HG03565 (cell line): ENCODE results near the gene ZNF81.
"Not testable (repeated sequence)": the region's sequence is repeated elsewhere in the genome, so short reads cannot be mapped to it uniquely, and the experiment has no call there.

Source experiments
- ATAC-seq: cut with Tn5 transposase; IDR thresholded peaks from one replicate; pipeline ENCODE4 v1.9.1; 2021; ENCODE audit warnings: mild to moderate bottlenecking, moderate library complexity; ENCODE audit not compliant: unreplicated experiment

The ZNF81 gene

GRCh38 chrX:47843363-47843762, 6.7 kb downstream of the ZNF81 start:
- no peak for ATAC-seq

GRCh38 chrX:47844117-47844516, 7.4 kb downstream of the ZNF81 start:
- no peak for ATAC-seq

- no peak for ATAC-seq
These were observed 9.3 kb downstream of the ZNF81 start for GRCh38 chrX:47846040-47846439.

GRCh38 chrX:47849778-47850177, 13.1 kb downstream of the ZNF81 start:
- no peak for ATAC-seq

GRCh38 chrX:47850389-47850788, 13.7 kb downstream of the ZNF81 start:
- not testable (repeated sequence) for ATAC-seq

- no peak for ATAC-seq
These were observed 14.2 kb downstream of the ZNF81 start for GRCh38 chrX:47850901-47851300.

GRCh38 chrX:47854474-47854873, 17.8 kb downstream of the ZNF81 start:
- ATAC-seq: no peak

GRCh38 chrX:47859686-47860085, 23.0 kb downstream of the ZNF81 start:
- ATAC-seq: no peak

- ATAC-seq: no peak
These were observed 26.0 kb downstream of the ZNF81 start for GRCh38 chrX:47862680-47863079.

- no peak for ATAC-seq
These were observed 26.5 kb downstream of the ZNF81 start for GRCh38 chrX:47863187-47863586.

GRCh38 chrX:47864300-47864699, 27.6 kb downstream of the ZNF81 start:
- ATAC-seq: no peak

GRCh38 chrX:47864785-47865184, 28.1 kb downstream of the ZNF81 start:
- ATAC-seq: no peak

GRCh38 chrX:47873123-47873522, 36.4 kb downstream of the ZNF81 start:
- ATAC-seq: no peak

- no peak for ATAC-seq
These were observed 40.6 kb downstream of the ZNF81 start for GRCh38 chrX:47877327-47877726.

- ATAC-seq: no peak
These were observed 41.5 kb downstream of the ZNF81 start for GRCh38 chrX:47878198-47878597.

GRCh38 chrX:47879463-47879862, 42.8 kb downstream of the ZNF81 start:
- no peak for ATAC-seq

GRCh38 chrX:47880927-47881326, 44.2 kb downstream of the ZNF81 start:
- no peak for ATAC-seq

GRCh38 chrX:47885501-47885900, 48.8 kb downstream of the ZNF81 start:
- ATAC-seq: no peak

GRCh38 chrX:47898024-47898423, 61.3 kb downstream of the ZNF81 start:
- no peak for ATAC-seq

- no peak for ATAC-seq
These were observed 64.1 kb downstream of the ZNF81 start for GRCh38 chrX:47900833-47901232.

GRCh38 chrX:47902161-47902560, 65.5 kb downstream of the ZNF81 start:
- no peak for ATAC-seq

- no peak for ATAC-seq
These were observed 79.3 kb downstream of the ZNF81 start for GRCh38 chrX:47915886-47916493.

- no peak for ATAC-seq
These were observed 81.6 kb downstream of the ZNF81 start for GRCh38 chrX:47918274-47918673.
